ENCODE measurements around the gene BANP.
"Not testable (repeated sequence)": the region's sequence is repeated elsewhere in the genome, so short reads cannot be mapped to it uniquely, and the experiment has no call there.

BANP gene

GRCh38 chr16:88076211-88076931 is 125.1 kb downstream of the BANP start:
- Mint-ChIP-seq H3K27me3 (ENCODE audit: low read depth) (no peaks in the 10 kb centered on the region), H3K4me1 (no peaks in the 10 kb centered on the region), H3K27ac (no peak overlapping the region), H3K9me3 (peaks cover 14% of the 10 kb centered on the region), H3K4me3 (no peak overlapping the region), H3K36me3 (ENCODE audit: low read depth) (peaks cover 39% of the 10 kb centered on the region)
- no peak for TF ChIP-seq CTCF (IDR thresholded peaks at IDR 0.05; ENCODE audit: unreplicated experiment in 3 of 3)

GRCh38 chr16:88076932-88077320 is 125.7 kb downstream of the BANP start:
- H3K4me3 Mint-ChIP-seq, H3K4me1 Mint-ChIP-seq: not testable (repeated sequence)

GRCh38 chr16:88077328-88078108 is 126.3 kb downstream of the BANP start:
- H3K4me3 Mint-ChIP-seq = no peak overlapping the region
- peaks cover 14% of the 10 kb centered on the region for H3K9me3 Mint-ChIP-seq
- peaks cover 47% of the 10 kb centered on the region for H3K36me3 Mint-ChIP-seq (ENCODE audit: low read depth)
- TF ChIP-seq CTCF (IDR thresholded peaks at IDR 0.05; ENCODE audit: unreplicated experiment in 3 of 3) = no peak
- no peak overlapping the region for H3K27ac Mint-ChIP-seq
- H3K4me1 Mint-ChIP-seq = no peaks in the 10 kb centered on the region
- H3K27me3 Mint-ChIP-seq (ENCODE audit: low read depth) = no peaks in the 10 kb centered on the region

More at GRCh38 chr16:88076932-88077320, 125.7 kb downstream of the BANP start:
- Mint-ChIP-seq H3K9me3 (peaks cover 14% of the 10 kb centered on the region), H3K36me3 (ENCODE audit: low read depth) (peaks cover 44% of the 10 kb centered on the region)
- H3K27ac Mint-ChIP-seq; H3K27me3 Mint-ChIP-seq (ENCODE audit: low read depth): not testable (repeated sequence)

- Mint-ChIP-seq H3K27ac (no peak overlapping the region), H3K4me3 (no peak overlapping the region), H3K9me3 (peaks cover 14% of the 10 kb centered on the region), H3K36me3 (ENCODE audit: low read depth) (peaks cover 47% of the 10 kb centered on the region), H3K4me1 (peaks cover 4% of the 10 kb centered on the region), H3K27me3 (ENCODE audit: low read depth) (no peaks in the 10 kb centered on the region)
- TF ChIP-seq CTCF (IDR thresholded peaks at IDR 0.05; ENCODE audit: unreplicated experiment in 3 of 3) = no peak
Observed at GRCh38 chr16:88078111-88078775, 127.0 kb downstream of the BANP start.

- Mint-ChIP-seq H3K27ac (peak overlapping the region in 2 of 3 experiments; percentile 17 to 63), H3K9me3 (peaks cover 8% of the 10 kb centered on the region), H3K4me3 (no peak overlapping the region), H3K27me3 (ENCODE audit: low read depth) (peaks cover 7% of the 10 kb centered on the region), H3K4me1 (peaks cover 16% of the 10 kb centered on the region), H3K36me3 (ENCODE audit: low read depth) (peaks cover 27% of the 10 kb centered on the region)
- no peak for TF ChIP-seq CTCF (IDR thresholded peaks at IDR 0.05; ENCODE audit: unreplicated experiment in 3 of 3)
Observed at GRCh38 chr16:88083582-88083981, 132.3 kb downstream of the BANP start.

GRCh38 chr16:88084881-88085280 is 133.6 kb downstream of the BANP start:
- no peak for TF ChIP-seq CTCF (IDR thresholded peaks at IDR 0.05; ENCODE audit: unreplicated experiment in 3 of 3)
- Mint-ChIP-seq H3K36me3 (ENCODE audit: low read depth) (peaks cover 18% of the 10 kb centered on the region), H3K4me3 (no peak overlapping the region), H3K9me3 (peaks cover 4% of the 10 kb centered on the region), H3K4me1 (peaks cover 16% of the 10 kb centered on the region), H3K27ac (no peak overlapping the region), H3K27me3 (ENCODE audit: low read depth) (peaks cover 7% of the 10 kb centered on the region)

All from nephron (organoid).